Measurements from ENCODE around the gene SLC16A13.

The SLC16A13 gene

DNA sequence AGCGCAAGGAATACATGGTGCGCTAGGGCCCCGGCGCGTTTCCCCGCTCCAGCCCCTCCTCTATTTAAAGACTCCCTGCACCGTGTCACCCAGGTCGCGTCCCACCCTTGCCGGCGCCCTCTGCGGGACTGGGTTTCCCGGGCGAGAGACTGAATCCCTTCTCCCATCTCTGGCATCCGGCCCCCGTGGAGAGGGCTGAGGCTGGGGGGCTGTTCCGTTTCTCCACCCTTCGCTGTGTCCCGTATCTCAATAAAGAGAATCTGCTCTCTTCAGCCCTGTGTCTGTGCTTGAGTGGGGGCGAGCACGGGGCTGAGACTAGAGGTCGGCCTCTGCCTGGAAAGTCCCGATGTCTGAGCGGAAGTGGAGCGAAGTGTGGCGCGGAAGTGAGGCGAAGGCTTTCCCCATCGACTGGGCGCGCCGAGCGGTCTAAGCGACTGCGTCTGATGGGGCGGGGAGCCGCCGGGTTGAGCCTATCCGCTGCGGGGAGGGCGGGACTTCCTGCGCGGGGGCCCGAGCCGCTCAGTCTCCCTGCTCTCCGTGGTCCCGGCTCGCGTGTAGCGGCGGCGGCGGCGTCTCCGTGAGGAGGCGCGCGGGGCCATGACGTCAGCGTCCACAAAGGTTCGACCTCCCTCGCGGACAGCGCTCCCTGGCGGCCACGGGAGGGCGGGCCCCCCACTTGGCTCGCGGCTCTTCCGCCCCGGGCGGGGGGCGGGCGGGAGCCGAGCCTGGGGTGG lies 21.4 kb upstream of the SLC16A13 start:
- no peak for DNase-seq

DNA sequence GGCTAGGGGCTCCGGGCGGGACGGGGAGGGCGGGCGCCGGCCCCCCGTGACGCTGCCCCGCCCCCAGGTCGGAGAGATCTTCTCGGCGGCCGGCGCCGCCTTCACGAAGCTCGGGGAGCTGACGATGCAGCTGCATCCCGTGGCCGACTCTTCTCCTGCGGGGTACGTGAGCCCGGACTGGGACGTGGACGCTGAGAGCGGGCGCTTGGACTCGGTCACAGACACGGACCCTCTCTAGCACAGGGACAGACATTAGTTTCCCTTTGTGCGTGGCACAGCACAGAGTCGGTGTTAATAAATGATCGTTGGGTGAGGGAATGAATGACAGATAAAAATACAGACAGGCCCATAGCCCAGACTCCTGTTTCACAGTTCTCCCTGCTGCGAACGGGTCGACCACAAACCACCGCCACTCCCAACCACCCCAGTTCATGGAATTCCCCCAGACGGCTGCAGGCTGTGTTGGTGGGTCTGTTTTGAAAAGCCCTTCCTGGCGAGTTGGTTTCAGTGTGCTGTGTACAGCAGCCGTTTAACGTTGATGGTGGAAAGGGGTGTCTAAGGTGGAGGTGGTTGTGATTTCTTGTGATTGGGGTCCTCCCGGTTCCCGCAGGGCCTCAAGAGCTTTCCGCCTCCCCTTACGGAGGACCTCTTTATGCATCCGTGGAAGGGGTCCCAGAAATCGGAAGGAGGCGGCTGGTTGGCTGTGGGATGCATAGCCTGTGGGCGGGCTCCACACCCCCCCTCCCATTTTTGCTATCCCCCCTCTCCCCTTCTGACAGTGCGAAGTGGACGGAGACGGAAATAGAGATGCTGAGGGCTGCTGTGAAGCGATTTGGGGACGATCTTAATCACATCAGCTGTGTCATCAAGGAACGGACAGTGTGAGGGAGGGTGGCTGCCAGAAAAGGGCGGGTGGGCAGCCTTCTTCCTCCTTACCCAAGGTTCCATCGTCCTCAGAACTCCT lies 20.5 kb upstream of the SLC16A13 start:
- no peak for DNase-seq

DNA sequence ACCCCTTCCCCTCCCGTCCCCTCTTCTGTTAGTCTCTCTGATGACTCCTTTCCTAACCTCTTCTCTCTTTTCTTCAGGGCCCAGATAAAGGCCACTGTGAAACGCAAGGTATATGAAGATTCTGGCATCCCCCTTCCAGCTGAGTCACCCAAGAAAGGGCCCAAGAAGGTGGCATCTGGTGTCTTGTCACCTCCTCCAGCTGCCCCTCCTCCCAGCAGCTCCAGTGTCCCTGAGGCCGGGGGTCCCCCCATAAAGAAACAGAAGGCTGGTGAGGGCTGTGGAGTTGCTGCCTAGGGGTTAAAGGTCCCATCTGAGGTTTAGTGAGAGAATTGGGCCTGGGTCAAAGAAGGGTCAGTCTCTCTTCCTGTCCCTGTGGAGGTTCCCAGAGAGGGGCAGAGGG lies 19.4 kb upstream of the SLC16A13 start:
- no peak for DNase-seq

DNA sequence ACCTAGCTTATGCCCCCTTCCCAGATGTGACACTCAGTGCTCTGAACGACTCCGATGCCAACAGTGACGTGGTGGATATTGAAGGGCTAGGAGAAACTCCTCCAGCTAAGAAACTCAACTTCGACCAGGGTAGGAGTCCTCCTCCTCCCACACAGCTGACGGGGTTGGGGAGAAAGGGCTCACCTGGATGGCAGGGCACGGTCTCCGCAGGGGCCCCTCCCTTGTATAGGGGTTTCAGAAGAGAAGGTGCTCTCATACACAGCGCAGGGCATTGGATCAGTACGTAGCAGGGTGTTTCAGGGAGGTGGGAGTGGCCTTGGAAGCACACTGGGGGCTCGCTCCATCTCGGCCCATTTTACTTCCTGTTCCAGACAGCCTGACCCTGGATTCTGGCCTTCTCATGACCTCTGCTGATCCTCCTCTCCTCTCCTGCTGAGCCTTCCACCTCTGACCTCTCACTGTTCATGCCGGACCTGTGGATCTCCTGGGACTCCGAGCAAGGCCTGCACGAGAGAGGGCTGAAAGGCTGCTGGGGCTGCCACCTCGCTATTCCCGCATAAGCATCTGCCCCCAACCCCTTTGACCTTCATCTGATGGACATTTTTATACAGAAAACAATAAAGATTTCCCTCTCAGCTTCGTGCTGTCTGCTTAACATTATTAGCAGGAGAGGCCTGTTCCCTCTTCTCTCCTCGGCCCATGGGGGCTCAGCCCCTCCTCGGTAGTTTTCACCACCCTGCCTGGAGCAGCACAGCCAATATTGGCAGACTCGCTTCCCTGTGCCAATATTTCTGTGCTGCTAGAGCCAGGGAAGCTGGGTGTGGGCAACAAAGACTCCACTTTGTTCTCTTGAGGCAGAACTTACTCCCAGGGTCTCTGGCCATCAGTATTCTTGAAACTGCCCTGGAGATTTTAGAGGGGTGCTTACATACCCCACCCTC lies 18.7 kb upstream of the SLC16A13 start:
- DNase-seq, result no peak

DNA sequence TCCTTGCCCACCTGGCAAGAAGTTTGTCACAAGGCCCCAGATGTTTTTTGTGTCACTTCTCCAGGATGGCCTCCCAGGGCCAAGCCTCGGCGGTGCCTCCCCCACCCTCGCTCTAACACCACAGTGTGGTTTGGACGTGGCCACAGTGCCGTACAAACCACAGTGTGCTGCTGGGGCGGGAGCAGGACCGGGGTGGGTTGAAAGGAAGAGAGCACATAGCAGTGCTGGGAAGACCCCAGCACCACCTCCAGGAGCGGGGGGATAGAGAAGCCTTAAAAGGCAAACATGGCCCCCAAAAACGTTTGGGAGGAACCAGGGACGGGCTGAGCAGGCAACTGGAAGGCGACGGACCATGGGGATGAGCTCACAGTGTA lies 18.0 kb upstream of the SLC16A13 start:
- no peak for DNase-seq

DNA sequence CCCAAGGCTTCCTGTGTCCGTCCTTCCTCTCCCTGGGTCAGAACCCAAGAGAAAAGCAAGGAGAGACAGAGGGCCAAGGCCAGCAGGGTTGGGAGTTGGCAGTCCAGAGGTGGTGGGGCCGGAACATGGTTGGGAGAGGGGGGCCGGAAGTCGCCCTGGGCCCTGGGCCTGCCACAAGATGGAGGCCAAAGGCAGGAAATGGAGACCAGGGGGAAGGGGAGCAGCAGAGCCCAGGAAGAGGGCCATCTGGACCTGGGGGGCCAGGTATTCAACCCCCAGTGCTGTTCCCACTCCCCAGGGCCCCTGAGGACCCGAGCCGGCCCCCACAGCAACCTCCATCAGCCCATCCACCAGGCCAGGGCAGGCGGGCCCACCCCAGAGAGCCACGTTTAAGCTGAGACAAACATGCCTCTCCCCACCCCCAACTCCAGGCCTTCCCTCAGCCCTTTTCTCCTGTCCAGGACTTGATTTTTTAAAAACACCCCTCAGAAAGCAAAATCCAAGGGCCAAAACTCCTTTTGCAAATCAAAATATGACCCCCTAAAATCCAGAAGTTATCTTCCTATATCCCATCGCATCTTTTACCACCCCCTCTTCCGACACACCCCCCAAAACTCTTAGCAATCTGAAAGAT lies 17.4 kb upstream of the SLC16A13 start:
- no peak for DNase-seq

DNA sequence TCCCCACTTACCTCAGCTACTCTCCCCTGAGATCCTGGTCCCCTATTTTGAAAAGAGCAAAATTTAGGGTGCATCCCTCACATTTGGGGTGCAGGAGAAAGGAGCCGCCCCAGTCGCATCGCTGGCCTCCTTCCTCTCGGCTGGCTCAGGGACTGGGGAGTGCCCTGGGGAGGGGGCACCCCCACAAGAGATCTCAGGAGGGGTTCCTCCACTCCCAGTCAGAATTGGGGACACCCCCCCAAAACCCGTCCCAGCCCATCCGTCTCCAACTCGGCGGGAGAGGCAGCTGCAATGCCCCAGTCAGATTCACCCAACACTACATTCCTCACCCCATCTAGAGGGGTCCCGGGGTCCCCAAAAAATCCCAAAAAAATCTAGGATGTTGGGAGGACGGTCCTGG lies 16.4 kb upstream of the SLC16A13 start:
- no peak for DNase-seq

DNA sequence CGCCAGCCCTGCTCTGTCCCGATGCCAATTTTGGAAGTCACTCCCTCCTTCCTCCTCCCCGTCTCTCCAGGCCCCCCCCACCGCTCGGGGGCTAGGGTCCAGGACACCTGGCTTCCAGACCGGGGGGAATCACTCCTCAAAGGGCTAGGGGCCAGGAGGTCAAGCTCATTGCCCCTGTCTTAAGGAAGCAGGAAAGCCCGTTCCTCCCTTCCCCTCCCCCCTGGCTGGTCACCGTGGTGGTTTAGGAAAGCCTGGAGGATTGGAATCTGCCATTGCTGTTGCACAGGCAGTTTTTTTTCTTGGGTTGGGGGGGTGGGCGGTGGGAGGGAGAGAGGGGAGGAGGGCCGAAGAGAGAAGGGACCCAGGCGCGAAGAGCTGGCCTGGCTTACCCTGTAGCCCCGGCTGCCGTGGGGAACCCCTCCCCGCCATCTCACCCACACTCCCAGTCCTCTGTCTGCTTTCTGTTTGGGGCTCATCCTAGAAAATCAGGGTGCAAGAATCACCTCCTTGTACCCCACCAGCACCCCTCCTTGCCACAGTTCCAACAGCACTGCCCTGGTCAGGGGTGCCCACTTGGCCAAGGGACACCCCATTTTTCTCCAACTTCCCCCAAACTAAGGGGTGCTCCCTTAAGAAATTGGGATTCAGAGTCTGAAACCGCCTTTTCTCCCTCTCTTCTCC lies 15.8 kb upstream of the SLC16A13 start:
- no peak for DNase-seq

DNA sequence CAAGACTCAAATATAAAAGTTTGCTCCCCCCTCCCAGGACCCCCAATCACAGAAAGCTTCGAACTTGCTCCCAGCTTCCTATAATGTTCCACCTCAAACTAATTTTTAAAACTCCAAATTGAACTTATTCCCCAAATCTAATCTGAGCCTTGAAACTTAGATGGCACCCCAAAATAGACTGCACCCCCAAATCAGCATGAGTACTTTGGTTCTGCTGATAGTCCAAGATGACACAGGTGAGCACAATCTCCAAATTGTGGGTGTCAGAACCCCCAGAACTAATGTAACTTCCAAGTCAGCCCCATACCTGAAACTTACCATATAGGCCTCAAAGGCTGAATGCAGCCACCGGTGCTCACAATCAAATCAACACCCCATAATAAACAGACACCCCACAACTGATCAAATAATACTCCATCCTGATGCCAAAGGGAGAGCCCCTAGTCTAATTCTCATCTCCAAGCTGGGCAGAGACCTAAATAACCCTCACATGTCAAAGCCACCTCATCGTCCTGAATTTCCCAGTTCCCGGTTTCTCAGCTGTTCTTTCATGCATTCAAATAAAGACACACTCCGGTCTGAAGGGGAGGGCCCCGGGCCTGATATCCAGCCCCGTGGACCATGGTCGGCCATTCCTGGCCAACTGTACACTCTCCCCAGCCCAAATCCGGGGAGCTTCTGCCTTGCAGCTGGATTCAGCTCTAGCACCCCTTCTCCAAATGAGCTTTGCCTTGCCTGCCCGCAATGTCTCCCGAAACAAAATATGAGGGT lies 14.7 kb upstream of the SLC16A13 start:
- no peak for DNase-seq

DNA sequence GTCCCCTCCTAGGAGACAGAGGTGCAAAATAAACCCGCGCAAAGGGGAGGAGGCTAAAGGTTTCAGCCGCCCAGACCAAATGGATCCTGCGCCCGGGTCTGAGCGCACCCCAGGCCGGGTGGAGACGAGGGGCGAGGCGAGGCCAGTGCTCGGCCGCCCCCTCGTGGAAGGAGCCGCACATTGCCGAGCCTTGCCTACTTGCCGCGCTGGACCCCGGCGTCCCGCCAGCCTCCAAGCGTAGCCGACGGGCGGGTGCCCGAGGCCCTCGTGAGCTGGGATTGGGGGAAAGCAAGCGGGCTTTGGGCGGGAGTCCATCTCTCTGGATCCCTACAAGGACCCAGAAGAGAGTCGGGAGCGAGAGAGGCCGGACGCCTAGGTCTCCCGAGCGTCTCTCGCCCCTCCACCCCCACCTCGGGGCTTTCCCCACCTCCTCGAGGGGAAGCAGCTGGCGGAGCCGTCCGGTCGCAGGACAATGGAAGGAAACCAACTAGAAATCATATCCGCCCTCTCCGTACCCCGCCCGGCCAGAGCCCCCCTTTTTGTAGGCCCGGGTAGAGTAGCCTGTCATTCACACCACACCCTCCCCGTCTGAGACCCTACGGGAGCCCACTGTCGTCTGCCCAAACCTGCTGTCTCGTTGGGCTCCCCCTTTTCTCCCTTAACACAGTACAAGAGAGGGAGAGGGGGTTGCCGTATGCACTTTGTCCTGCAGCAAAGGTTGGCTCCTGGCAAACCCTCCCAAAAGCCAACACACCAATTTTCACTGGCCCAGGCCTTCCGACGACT lies 13.6 kb upstream of the SLC16A13 start:
- no peak for DNase-seq

DNA sequence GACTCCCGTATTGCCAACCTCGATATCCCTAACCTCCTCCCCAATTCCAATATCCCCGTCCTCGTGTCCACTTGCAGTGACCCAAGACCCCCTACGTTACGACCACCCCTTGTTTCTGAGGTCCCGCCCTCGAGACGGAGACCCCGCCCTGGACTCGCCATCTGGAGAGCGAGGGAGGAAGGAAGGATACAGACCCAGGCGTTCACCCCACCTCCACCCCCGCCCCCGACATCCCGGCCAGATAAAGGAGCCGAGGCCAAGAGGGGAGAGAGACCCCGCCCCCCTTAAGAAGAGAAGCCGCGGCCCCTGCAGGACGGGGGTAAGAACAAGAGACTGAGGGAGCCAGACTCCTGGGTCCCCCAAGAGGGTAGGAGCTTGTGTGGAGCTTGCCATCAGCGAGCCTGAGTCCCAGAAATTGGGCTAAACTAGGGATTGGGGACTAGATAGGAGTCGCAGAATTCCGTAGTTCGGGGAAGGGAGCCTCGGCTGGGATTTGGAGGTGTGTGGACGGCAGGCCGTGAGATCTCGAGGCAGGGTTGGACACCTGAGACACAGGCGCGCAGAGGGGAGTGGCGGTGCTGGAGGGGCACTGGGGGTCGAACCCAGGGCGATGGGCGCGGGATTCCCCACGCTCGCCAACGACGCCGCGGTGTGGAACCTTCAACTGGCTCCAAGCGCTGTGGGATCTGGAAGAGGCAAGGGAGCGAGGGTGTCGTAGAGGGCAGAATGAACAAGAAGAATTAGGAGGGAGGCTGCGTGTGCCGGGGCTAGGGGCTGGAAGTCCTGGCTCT lies 12.8 kb upstream of the SLC16A13 start, which contains the start of gene BCL6B:
BCL6B (plus strand) TSS at position 270 of the 791 bp plus-strand sequence. CDS start 622 bp downstream, outside the sequence.
- DNase-seq, result no peak

DNA sequence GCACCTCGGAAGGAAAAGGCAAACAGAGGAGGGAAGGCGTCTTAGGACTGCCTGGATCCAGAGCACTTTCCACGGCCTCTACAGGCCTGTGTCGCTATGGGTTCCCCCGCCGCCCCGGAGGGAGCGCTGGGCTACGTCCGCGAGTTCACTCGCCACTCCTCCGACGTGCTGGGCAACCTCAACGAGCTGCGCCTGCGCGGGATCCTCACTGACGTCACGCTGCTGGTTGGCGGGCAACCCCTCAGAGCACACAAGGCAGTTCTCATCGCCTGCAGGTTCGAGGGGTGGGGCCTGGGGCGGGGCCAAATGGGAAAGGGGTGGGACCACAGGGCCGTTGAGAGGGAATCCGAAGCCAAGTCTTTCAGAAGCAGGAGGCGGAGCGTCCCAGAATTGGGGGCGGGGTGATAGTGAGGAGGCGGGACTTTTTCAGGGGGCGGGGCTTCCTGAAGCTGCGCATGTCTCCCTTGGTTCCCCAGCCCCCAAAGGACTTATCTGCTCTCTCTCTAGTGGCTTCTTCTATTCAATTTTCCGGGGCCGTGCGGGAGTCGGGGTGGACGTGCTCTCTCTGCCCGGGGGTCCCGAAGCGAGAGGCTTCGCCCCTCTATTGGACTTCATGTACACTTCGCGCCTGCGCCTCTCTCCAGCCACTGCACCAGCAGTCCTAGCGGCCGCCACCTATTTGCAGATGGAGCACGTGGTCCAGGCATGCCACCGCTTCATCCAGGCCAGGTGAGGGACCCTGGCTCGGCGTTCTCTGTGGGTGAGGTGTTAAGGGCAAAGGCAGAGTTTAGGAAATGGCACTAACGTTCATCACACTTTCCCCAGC lies 12.0 kb upstream of the SLC16A13 start:
- peak; percentile 35 for DNase-seq

DNA sequence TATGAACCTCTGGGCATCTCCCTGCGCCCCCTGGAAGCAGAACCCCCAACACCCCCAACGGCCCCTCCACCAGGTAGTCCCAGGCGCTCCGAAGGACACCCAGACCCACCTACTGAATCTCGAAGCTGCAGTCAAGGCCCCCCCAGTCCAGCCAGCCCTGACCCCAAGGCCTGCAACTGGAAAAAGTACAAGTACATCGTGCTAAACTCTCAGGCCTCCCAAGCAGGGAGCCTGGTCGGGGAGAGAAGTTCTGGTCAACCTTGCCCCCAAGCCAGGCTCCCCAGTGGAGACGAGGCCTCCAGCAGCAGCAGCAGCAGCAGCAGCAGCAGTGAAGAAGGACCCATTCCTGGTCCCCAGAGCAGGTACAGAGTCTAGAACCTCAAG lies 11.4 kb upstream of the SLC16A13 start:
- no peak for DNase-seq

DNA sequence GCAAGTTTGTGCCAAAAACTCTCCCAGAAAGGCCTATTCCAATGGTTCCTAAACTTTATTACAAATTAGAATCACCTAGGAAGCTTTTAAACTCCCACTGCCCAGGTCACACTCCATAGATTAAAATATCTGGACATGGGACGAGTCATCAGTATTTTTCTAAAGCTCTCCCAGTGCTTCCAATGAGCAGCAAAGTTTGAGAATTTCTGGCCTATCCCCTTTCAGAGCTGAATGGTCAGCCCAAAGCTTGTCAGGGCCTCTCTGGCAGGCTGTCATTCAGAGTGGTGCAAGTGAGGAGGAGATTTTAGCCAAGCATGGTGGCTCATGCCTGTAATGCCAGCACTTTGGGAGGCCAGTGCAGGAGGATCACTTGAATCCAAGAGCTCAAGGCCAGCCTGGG lies 10.6 kb upstream of the SLC16A13 start:
- DNase-seq, result no peak

DNA sequence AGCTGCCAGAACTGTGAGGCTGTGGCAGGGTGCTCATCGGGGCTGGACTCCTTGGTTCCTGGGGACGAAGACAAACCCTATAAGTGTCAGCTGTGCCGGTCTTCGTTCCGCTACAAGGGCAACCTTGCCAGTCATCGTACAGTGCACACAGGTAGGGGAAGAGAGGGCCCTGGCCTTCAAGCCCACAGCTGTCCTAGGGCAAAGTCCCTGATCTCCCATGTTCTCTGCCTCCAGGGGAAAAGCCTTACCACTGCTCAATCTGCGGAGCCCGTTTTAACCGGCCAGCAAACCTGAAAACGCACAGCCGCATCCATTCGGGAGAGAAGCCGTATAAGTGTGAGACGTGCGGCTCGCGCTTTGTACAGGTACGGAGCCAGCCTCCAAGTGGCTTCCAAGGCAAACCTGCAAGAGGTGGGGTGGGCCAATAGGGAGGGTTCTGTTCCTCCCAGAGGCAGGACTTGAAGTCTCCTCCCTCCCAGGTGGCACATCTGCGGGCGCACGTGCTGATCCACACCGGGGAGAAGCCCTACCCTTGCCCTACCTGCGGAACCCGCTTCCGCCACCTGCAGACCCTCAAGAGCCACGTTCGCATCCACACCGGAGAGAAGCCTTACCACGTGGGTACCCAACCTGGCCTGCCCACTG lies 9.2 kb upstream of the SLC16A13 start:
- DNase-seq, result no peak

DNA sequence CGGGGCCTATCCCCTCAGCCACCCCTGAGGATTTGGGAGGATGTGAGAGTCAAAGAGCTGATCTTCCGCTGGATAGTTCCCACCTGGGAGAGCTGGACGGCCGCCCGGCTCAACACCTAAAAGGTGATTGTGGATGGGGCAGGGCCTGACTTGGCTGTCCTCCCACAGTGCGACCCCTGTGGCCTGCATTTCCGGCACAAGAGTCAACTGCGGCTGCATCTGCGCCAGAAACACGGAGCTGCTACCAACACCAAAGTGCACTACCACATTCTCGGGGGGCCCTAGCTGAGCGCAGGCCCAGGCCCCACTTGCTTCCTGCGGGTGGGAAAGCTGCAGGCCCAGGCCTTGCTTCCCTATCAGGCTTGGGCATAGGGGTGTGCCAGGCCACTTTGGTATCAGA lies 8.5 kb upstream of the SLC16A13 start:
- no peak for DNase-seq

DNA sequence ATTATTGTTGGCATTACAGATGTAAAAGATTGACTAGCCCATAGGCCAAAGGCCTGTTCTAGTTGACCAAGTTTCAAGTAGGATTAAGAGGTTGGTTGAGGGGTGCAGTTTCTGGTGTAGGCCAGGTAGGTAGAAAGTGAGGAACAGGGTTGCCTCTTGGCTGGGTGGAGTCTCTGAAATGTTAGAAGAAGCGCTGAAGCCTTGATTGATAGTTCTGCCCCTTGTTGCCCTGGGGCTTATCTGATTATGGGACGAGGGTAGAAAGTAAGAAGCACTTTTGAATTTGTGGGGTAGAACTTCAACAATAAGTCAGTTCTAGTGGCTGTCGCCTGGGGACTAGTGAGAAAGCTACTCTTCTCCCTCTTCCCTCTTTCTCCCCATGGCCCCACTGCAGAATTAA lies 6.7 kb upstream of the SLC16A13 start:
- no peak for DNase-seq

DNA sequence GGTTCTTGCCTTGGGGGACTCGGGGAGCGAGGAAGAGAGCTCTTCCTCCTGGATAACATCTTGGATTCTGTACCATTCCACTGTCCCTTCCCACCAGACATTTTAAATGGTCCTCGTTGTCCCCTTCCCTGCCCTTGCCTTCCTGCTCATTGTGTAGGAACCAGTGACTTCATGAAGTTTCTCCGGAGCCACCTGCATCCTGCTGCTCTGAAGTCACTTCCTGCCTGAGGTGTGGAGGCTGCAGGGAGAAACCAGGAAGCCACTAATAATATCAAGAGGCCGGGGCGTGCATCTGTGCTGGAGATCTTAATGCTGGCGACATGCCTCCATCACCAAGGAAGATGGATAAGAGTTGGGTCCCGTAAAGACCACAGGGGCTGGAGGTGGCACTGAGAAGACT lies 6.2 kb upstream of the SLC16A13 start:
- no peak for DNase-seq
